ENCODE results near the gene SPAG6. TPM values are rescaled to one million over a fixed set of nuclear protein-coding genes. Genes with fewer than 3 reads are reported as not detected.
A peak's percentile ranks its signal among the peaks of the same experiment; 100 is the strongest.

Gene SPAG6
- total RNA-seq, 2 experiments from 2014 or later: 0.09 to 0.11 TPM

- CTCF ChIA-PET: no interaction called here
- DNase-seq (no peak), ATAC-seq (no peak)
- POLR2A ChIA-PET: no interaction called here
- intact Hi-C loops (cut with DNase I, micrococcal nuclease): no loop called here
- Mint-ChIP-seq H3K27ac (no peak overlapping the region), H3K27me3 (peaks cover 5% of the 10 kb centered on the region), H3K36me3 (ENCODE audit: low read depth) (no peaks in the 10 kb centered on the region), H3K9me3 (ENCODE audit: low read depth) (peaks cover 7% of the 10 kb centered on the region), H3K4me3 (no peak overlapping the region), H3K4me1 (peaks cover 9% of the 10 kb centered on the region)
These were observed 106.0 kb downstream of the SPAG6 start for GRCh38 chr10:22451346-22451745.

- no peak overlapping the region for H3K27ac Mint-ChIP-seq
- H3K9me3 Mint-ChIP-seq (ENCODE audit: low read depth): peaks cover 7% of the 10 kb centered on the region
- ATAC-seq (no peak), DNase-seq (no peak)
- H3K36me3 Mint-ChIP-seq (ENCODE audit: low read depth): no peaks in the 10 kb centered on the region
- H3K27me3 Mint-ChIP-seq: peaks cover 2% of the 10 kb centered on the region
- peaks cover 9% of the 10 kb centered on the region for H3K4me1 Mint-ChIP-seq
- POLR2A ChIA-PET: no interaction called here
- CTCF ChIA-PET: interaction anchor here (1.1 kb wide), 1 partner anchor 80 kb away, joined by 3 read pairs; no protein-coding TSS in a partner anchor
- intact Hi-C loops (cut with DNase I, micrococcal nuclease): no loop called here
- H3K4me3 Mint-ChIP-seq: no peak overlapping the region
These were observed 108.0 kb downstream of the SPAG6 start for GRCh38 chr10:22453320-22453719.

- H3K27ac Mint-ChIP-seq: no peak overlapping the region
- intact Hi-C loops (cut with DNase I, micrococcal nuclease): no loop called here
- POLR2A ChIA-PET: no interaction called here
These were observed 108.8 kb downstream of the SPAG6 start for GRCh38 chr10:22453948-22454591.

GRCh38 chr10:22454634-22455033 lies 109.3 kb downstream of the SPAG6 start:
- DNase-seq: no peak
- H3K36me3 Mint-ChIP-seq (ENCODE audit: low read depth): no peaks in the 10 kb centered on the region
- H3K4me1 Mint-ChIP-seq: peaks cover 9% of the 10 kb centered on the region
- no peak overlapping the region for H3K27ac Mint-ChIP-seq
- ChIA-PET CTCF (interaction anchor here (0.6 to 0.7 kb wide), 2 partner anchors 43 to 883 kb away, joined by 3 read pairs; no protein-coding TSS in a partner anchor), POLR2A (no interaction called here)
- H3K9me3 Mint-ChIP-seq (ENCODE audit: low read depth): peaks cover 7% of the 10 kb centered on the region
- no peaks in the 10 kb centered on the region for H3K27me3 Mint-ChIP-seq
- intact Hi-C loops (cut with DNase I, micrococcal nuclease): no loop called here
- no peak overlapping the region for H3K4me3 Mint-ChIP-seq
- no peak for ATAC-seq

More at GRCh38 chr10:22453948-22454591, 108.8 kb downstream of the SPAG6 start:
- CTCF ChIA-PET: interaction anchor here (0.6 to 1.1 kb wide), 3 partner anchors 8 to 81 kb away, joined by 3 to 4 read pairs (median 3); no protein-coding TSS in a partner anchor
- Mint-ChIP-seq H3K36me3 (ENCODE audit: low read depth) (no peaks in the 10 kb centered on the region), H3K4me1 (peaks cover 9% of the 10 kb centered on the region), H3K4me3 (no peak overlapping the region), H3K9me3 (ENCODE audit: low read depth) (peaks cover 7% of the 10 kb centered on the region), H3K27me3 (no peaks in the 10 kb centered on the region)
- DNase-seq: no peak
- no peak for ATAC-seq

GRCh38 chr10:22455068-22455857 lies 110.0 kb downstream of the SPAG6 start:
- Mint-ChIP-seq H3K9me3 (ENCODE audit: low read depth) (peaks cover 7% of the 10 kb centered on the region), H3K36me3 (ENCODE audit: low read depth) (no peaks in the 10 kb centered on the region), H3K27ac (peak overlapping the region; percentile 34), H3K27me3 (no peaks in the 10 kb centered on the region), H3K4me3 (no peak overlapping the region), H3K4me1 (peaks cover 9% of the 10 kb centered on the region)
- CTCF ChIA-PET: interaction anchor here (0.7 to 1.6 kb wide), 3 partner anchors 14 to 1952 kb away, joined by 3 read pairs; no protein-coding TSS in a partner anchor
- ATAC-seq (peak; percentile 26), DNase-seq (peak; percentile 20)
- POLR2A ChIA-PET: no interaction called here
- intact Hi-C loops (cut with DNase I, micrococcal nuclease): no loop called here

- ATAC-seq (no peak), DNase-seq (no peak)
- intact Hi-C loops (cut with DNase I, micrococcal nuclease): no loop called here
- H3K4me1 Mint-ChIP-seq: peaks cover 9% of the 10 kb centered on the region
- H3K36me3 Mint-ChIP-seq (ENCODE audit: low read depth): no peaks in the 10 kb centered on the region
- H3K9me3 Mint-ChIP-seq (ENCODE audit: low read depth): peaks cover 8% of the 10 kb centered on the region
- ChIA-PET POLR2A (no interaction called here), CTCF (interaction anchor here (1.6 kb wide), 1 partner anchor 13 kb away, joined by 3 read pairs; no protein-coding TSS in a partner anchor)
- no peak overlapping the region for H3K27ac Mint-ChIP-seq
- H3K4me3 Mint-ChIP-seq: no peak overlapping the region
- no peaks in the 10 kb centered on the region for H3K27me3 Mint-ChIP-seq
These were observed 111.2 kb downstream of the SPAG6 start for GRCh38 chr10:22456486-22456885.

GRCh38 chr10:22458272-22459038 lies 113.2 kb downstream of the SPAG6 start:
- intact Hi-C loops (cut with DNase I, micrococcal nuclease): no loop called here
- DNase-seq: no peak
- Mint-ChIP-seq H3K36me3 (ENCODE audit: low read depth) (no peaks in the 10 kb centered on the region), H3K4me3 (no peak overlapping the region), H3K4me1 (peaks cover 9% of the 10 kb centered on the region), H3K27ac (no peak overlapping the region), H3K9me3 (ENCODE audit: low read depth) (peaks cover 6% of the 10 kb centered on the region), H3K27me3 (no peaks in the 10 kb centered on the region)
- ATAC-seq: no peak
- CTCF ChIA-PET: no interaction called here
- POLR2A ChIA-PET: no interaction called here

GRCh38 chr10:22459496-22459895 lies 114.2 kb downstream of the SPAG6 start:
- Mint-ChIP-seq H3K27ac (no peak overlapping the region), H3K4me3 (no peak overlapping the region), H3K4me1 (peaks cover 11% of the 10 kb centered on the region), H3K9me3 (ENCODE audit: low read depth) (peaks cover 4% of the 10 kb centered on the region), H3K27me3 (no peaks in the 10 kb centered on the region), H3K36me3 (ENCODE audit: low read depth) (no peaks in the 10 kb centered on the region)
- DNase-seq (no peak), ATAC-seq (no peak)
- intact Hi-C loops (cut with DNase I, micrococcal nuclease): no loop called here
- ChIA-PET CTCF (interaction anchor here (0.7 kb wide), 1 partner anchor 126 kb away, joined by 3 read pairs; no protein-coding TSS in a partner anchor), POLR2A (no interaction called here)

- no peak overlapping the region for H3K27ac Mint-ChIP-seq
- DNase-seq: no peak
- H3K36me3 Mint-ChIP-seq (ENCODE audit: low read depth): no peaks in the 10 kb centered on the region
- CTCF ChIA-PET: interaction anchor here (0.5 to 0.7 kb wide), 4 partner anchors 89 to 455 kb away, joined by 3 to 5 read pairs (median 4); no protein-coding TSS in a partner anchor
- peaks cover 4% of the 10 kb centered on the region for H3K9me3 Mint-ChIP-seq (ENCODE audit: low read depth)
- ATAC-seq: no peak
- intact Hi-C loops (cut with DNase I, micrococcal nuclease): no loop called here
- H3K4me3 Mint-ChIP-seq: no peak overlapping the region
- H3K27me3 Mint-ChIP-seq: no peaks in the 10 kb centered on the region
- H3K4me1 Mint-ChIP-seq: peaks cover 7% of the 10 kb centered on the region
- POLR2A ChIA-PET: no interaction called here
These were observed 114.8 kb downstream of the SPAG6 start for GRCh38 chr10:22460101-22460500.

GRCh38 chr10:22460531-22461403 lies 115.5 kb downstream of the SPAG6 start:
- intact Hi-C loops (cut with DNase I, micrococcal nuclease): no loop called here
- Mint-ChIP-seq H3K27ac (no peak overlapping the region), H3K4me1 (peaks cover 2% of the 10 kb centered on the region), H3K36me3 (ENCODE audit: low read depth) (no peaks in the 10 kb centered on the region), H3K9me3 (ENCODE audit: low read depth) (peaks cover 4% of the 10 kb centered on the region), H3K27me3 (no peaks in the 10 kb centered on the region), H3K4me3 (no peak overlapping the region)
- no peak for DNase-seq
- POLR2A ChIA-PET: no interaction called here
- no peak for ATAC-seq
- CTCF ChIA-PET: interaction anchor here (0.5 to 0.7 kb wide), 5 partner anchors 89 to 458 kb away, joined by 3 to 5 read pairs (median 3); no protein-coding TSS in a partner anchor

GRCh38 chr10:22461891-22462290 lies 116.6 kb downstream of the SPAG6 start:
- ATAC-seq (no peak), DNase-seq (no peak)
- Mint-ChIP-seq H3K9me3 (ENCODE audit: low read depth) (peaks cover 4% of the 10 kb centered on the region), H3K27me3 (no peaks in the 10 kb centered on the region), H3K4me3 (no peak overlapping the region), H3K27ac (no peak overlapping the region), H3K36me3 (ENCODE audit: low read depth) (no peaks in the 10 kb centered on the region), H3K4me1 (peaks cover 2% of the 10 kb centered on the region)
- intact Hi-C loops (cut with DNase I, micrococcal nuclease): no loop called here
- ChIA-PET CTCF (no interaction called here), POLR2A (no interaction called here)
